Epithelial cell of esophagus (primary cell): ENCODE results near the gene JOSD2.
"Not testable (repeated sequence)": the region's sequence is repeated elsewhere in the genome, so short reads cannot be mapped to it uniquely, and the experiment has no call there.

ENCODE experiments used
- DNase-seq: peaks from one replicate; pipeline ENCODE4 v3.0.0; 2010; ENCODE audit warnings: low read depth
- H3K4me3 ChIP-seq: 2 replicates; pipeline ENCODE4 v1.5.1; 2011; ENCODE audit warnings: mild to moderate bottlenecking, low read length, control low read depth
- TF ChIP-seq, protein P1 (sequence below): IDR thresholded peaks from 2 replicates; pipeline ENCODE4 v1.5.1; 2011; ENCODE audit warnings: low read depth, mild to moderate bottlenecking, low read length, control low read depth, inconsistent platforms; ENCODE audit not compliant: insufficient read depth; ENCODE audit errors: missing control alignments

The JOSD2 gene

DNA sequence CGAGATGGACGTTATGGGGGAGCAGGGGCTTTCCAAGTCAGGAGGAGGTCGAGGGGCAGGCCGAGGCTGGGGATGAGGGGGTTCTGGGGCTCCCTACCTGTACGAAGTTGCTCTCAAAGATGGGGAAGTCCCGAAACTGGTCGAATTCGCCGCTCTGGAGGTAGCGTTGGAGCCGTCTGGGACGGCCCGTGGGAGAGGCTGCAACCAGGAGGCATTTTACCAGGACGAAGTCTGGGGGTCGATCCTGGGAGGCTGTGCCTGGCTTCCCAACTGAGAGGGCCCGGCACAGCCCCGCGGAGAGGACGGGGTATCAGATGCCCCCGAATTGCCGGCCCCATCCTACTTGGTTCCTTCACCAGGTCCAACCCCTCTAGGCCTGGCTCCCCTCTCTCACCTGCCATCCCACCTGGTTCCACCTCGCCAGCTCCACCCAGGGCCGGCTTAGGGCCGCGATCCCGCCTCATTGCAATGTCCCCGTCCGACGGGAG, 35.2 kb downstream of the JOSD2 start:
- no peak for DNase-seq
- TF ChIP-seq, protein P1, sequence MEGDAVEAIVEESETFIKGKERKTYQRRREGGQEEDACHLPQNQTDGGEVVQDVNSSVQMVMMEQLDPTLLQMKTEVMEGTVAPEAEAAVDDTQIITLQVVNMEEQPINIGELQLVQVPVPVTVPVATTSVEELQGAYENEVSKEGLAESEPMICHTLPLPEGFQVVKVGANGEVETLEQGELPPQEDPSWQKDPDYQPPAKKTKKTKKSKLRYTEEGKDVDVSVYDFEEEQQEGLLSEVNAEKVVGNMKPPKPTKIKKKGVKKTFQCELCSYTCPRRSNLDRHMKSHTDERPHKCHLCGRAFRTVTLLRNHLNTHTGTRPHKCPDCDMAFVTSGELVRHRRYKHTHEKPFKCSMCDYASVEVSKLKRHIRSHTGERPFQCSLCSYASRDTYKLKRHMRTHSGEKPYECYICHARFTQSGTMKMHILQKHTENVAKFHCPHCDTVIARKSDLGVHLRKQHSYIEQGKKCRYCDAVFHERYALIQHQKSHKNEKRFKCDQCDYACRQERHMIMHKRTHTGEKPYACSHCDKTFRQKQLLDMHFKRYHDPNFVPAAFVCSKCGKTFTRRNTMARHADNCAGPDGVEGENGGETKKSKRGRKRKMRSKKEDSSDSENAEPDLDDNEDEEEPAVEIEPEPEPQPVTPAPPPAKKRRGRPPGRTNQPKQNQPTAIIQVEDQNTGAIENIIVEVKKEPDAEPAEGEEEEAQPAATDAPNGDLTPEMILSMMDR: no peak
- H3K4me3 ChIP-seq: peak overlapping the region; percentile 19

DNA sequence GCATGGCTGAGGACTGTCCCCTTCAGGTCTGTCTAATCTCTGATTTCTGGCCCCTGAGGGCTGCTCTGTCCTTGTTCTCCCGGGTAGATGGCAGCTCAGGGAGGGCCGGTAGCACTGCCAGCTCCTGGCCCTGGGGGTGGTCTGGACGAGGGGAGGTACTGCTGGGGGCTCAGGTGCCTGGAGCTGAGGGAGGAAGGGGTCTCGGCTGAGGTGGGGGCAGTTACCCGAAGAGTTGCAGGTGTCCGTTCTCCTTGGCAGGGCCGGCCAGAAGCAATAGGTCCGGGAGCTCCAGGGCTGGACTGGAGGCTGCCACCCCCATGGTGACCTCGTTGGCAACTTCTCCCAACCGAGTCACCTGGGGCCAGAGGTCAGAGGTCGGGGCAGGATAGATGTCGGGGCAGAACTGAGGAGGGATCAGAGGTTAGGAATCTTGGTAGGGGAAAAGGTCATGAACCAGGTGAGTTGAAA, 35.9 kb downstream of the JOSD2 start:
- TF ChIP-seq, protein P1: no peak
- DNase-seq: no peak
- no peak overlapping the region for H3K4me3 ChIP-seq

DNA sequence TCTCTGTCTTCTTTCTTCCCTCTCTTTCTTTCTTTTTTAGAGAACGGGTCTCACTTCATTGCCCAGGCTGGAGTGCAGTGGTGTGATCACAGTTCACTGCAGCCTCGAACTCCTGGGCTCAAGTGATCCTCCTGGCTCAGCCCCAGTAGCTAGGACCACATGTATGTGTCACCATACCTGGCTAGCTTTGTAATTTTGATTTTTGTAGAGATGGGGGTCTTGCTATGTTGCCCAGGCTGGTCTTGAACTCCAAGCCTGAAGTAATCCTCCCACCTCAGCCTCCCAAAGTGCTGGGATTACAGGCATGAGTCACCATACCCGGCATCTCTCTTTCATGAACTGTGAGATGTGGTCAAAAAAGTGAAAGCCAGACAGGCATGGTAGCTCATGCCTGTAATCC, 37.7 kb downstream of the JOSD2 start:
- not testable (repeated sequence) for DNase-seq, H3K4me3 ChIP-seq

DNA sequence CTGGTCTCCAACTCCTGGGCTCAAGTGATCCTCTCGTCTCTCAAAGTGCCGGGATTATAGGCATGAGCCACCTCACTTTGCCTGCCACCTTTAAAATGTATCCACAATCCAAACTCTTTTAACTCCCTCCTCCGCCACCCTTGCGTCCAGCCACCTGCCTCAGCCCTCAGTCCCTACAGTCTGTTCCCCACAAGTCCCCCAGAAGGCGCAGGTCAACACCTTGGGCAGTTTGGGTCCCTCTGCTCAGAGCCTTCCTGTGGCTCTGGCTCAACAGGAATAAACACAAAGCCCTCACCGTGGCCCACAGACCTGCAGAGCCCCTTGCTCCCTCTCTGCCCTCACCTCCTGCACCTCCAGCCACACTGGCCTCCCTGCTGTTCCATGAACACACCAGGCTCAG, 42.2 kb downstream of the JOSD2 start:
- no peak for DNase-seq
- H3K4me3 ChIP-seq: no peak overlapping the region
- TF ChIP-seq, protein P1: no peak

DNA sequence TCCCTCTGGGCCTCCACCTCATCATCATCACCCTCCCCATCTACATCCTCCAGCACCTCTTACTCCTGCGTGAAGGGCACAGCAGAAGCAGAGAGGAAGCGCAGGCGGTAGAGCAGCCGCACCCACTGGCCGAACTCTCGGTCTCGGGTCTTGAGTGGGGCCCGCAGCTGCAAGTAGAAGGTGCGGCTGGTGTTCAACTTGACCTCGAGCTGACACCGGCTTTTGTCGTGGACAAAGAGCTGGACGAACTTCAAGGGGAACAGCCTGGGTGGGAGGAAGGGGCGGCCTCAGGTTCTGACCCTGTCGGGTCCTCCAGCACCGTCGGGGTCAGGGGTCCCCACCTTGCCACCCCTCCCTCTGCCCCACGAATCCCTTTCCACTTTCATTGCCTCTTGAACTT, 43.4 kb downstream of the JOSD2 start:
- DNase-seq: no peak
- TF ChIP-seq, protein P1: no peak
- no peak overlapping the region for H3K4me3 ChIP-seq

DNA sequence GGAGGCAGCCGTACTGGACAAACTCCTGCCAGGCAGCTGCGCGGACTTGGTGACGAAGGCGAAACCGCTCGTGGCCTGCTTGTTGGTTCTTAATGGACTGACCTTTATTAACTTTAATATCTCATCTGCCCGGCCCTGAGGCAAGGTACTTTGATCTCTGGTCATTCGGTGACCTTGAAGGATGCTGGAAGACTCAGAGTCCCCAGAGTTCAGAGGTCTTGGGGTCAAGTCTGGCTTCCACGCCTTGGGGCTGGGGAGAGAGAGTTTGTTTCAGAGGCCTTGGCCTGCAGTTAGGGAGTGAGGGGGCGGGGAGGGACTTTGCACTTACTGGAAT, 44.3 kb downstream of the JOSD2 start:
- TF ChIP-seq, protein P1: no peak
- no peak for DNase-seq

DNA sequence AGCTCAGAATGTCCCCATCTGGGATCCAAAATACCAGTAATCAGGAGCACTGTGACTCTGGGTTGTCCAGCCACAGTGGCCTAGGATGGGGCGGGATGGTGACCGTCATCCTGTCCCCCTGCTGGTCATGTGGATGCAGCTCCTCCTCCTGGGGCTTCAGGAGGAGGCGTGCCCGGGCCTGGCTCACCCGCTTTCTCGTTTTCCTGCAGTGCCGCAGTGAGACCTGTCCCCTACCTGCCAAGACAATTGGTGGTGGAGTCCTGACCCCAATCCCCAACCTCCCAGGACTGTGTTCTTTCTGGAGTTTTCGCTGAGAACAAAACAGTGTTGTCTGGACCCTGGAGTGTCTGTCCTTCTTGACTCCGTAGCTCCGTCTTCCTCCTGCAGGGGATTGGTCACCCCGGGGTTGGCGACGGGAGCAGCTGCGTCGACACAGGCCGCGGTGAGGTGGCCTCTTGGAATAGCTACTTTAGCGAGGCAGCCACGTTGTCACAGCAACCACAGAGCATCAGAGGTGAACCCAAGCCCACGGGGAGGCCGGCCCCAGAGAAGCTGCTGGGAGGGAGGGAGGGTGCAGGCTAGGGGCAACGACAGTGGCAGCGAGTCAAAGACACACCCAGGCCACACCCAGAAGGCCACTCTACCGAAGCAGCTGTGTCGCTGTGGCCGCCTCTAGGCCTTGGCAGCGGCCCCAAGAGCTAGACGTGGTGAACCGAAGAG, 44.8 kb downstream of the JOSD2 start:
- peak; percentile 6 for DNase-seq
- TF ChIP-seq, protein P1: no peak

More for the DNA sequence above, 44.3 kb downstream of the JOSD2 start:
- no peak overlapping the region for H3K4me3 ChIP-seq

More for the DNA sequence above, 44.8 kb downstream of the JOSD2 start:
- H3K4me3 ChIP-seq: no peak overlapping the region
